ENCODE data around the gene CHGA.
A peak's percentile ranks its signal among the peaks of the same experiment; 100 is the strongest.

Gene CHGA

DNA sequence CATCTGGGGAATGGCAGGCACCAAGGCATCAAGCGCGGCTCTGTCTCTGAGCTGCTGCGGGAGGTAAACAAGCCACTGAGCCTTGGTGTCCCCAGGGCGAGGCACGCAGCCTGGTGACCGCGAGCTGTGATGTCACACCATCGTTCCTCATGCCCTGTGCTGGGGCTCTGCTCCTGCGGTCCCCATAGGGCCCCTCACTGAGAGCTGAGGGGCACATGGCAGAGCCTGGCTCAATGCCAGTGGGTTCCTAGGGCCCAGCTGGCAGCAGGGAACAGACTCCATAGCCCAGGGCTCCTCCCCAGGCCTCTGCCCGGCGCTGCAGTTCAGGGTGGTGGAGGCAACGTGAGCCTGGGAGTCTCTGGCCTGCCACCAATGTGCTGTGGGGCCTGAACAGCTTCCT lies 22.6 kb downstream of the CHGA start:
- DNase-seq, result no peak

DNA sequence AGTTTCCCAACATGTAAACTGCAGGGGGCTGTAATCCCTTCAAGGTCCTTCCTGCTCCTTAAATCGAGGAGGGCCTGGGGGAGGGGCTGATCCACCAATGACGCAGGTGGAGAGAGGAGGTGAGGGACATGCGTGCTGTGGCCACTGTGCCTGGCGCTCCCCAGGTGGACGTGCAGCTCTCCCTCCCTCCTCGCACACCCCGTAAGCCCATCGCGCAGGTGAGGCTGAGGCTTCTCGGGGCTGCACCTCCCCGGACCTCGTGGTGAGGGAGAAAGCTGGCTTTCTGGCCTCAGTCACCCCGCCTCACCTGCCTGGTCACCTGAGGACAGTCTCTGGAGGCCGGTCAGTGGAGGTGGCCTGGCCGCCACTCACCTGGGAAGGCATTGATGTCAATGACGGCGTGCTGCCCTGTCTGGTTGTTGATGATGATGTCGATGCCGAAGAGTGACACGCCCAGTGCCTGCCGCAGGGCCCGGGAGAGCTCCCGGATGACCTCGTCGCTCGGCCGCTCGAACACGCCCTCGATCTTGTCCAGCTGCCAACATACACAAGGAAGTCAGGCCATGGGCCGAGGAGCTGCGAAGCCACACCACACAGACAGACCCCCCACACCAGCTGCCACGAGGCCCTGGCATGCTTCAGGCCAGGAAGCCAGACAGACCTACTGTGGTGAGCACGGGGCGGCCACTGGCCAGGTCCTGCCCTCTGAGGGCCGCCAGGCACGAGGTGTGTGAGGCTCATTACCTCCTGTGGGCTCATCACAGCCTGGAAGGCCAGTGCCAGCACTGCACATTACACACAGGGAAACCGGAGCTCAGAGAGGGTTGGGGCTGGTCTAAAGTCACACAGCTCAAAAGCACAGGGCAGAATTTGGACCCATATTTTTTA lies 23.3 kb downstream of the CHGA start:
- no peak for DNase-seq

DNA sequence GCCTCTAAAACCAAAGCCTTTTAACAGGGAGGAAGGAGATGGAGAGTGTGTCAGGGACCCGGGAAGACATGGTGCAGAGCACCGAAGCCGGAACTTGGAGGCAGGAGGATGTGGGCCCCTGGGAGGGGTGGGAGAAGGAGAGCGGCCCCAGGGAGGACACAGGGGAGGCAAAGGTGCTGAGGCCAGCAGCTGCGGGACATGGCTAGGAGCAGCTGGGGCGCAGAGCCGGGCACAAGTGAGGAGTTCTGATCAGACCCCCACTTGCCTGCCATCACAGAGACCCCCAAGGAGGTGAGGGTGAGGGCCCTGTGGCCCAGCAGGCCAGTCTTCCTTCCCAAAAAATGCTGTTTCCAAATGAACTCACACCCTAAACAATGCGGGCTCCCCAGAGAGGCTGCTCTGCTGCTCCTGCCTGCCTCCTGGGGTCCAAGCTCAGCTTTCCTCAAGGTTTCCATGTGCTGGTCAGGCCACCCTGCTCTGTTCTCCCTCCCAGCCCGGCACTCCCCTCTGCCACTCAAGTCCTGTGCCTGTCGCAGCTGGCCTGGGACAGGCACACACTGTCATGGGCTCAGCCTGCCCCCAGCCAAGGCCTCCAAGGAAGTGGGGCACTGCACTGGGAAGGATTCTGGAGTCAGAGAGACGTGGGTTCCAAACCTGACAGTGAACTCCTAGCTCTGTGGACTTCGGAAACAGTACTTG lies 24.0 kb downstream of the CHGA start:
- DNase-seq, result no peak

DNA sequence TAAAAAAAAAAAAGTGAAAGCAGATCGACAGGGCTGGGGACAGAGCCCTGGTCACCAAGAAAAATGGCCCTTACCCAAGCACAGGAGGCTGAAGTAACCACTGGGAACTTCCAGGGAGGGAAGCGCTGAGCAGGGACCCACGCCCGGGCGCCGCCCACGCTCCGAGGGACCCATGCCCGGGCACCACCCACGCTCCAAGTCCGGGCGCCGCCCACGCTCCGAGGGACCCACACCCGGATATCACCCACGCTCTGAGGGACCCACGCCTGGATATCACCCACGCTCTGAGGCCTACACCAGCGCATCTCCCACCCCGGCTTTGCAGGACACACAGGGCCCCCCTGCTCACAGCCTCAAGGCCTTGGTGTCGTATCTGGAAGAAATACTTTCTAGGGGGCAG lies 25.7 kb downstream of the CHGA start:
- DNase-seq, result no peak

DNA sequence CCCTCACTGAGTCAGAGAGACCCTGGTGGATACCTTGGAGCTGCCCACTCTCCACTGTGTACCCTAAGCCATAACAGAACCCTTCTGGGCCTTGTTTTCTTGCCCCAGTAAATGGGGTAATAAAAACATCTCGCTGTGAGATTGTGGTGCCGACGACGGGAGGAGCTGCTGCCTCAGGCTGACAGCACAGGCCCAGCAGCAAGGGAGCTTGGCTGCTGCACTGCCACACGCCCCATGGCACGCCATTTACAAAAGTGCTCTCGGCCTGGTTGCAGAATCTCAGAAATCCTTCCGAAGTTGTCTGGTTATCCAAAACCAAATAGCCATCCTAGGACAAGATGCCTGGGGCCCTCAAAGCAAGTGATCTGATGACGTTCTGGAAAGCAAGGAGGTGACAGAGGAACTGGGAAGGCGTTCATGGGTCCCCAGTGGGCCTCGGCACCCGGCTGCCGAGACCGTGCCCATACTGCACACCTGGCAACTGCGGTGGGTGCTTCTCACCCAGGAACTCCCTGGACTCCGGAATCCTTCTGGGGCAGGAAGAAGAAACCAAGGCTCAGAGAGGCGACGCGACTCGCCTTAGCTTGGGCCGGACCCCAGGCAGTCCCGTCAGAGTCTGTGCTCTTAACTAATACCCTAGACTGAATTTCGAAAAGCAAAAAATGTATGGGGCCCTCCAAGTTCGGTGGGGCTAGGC lies 26.7 kb downstream of the CHGA start:
- no peak for DNase-seq

DNA sequence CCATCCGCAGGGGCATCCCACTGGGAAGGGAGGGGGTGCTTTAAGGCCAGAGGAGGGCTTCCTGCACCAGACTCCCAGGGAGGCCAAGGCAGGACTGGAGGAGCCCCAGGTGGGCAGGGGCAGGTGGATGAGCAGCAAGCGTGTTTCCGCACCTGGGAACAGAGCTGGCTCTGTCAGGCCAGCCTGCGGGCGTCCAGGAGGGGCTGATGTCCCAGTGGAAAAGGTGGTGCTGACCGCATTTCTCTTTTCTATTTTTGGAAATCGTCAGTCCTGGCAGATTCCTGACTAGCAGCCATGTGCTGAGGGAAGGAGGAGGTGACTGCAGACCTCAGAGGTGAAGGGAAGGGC lies 27.2 kb downstream of the CHGA start:
- DNase-seq, result no peak

DNA sequence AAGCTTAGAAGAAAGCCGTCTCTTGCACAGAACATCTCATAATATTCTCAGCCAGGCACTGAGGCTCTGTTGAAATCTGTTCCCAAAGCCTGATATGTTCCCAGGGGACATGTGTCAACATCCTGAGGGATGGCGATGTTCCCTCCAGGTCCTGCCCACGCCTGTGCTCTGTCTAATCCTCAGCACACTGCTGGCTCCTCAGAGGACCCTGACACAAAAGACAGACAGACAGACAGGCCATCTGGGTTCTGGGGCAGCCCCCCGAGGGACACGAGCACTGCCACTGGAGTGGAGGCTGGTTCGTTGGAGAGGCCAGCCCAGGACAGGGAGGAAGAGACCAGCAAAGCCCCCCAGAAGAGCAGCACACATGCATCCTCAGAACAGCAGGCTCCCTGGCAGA lies 27.8 kb downstream of the CHGA start:
- no peak for DNase-seq

DNA sequence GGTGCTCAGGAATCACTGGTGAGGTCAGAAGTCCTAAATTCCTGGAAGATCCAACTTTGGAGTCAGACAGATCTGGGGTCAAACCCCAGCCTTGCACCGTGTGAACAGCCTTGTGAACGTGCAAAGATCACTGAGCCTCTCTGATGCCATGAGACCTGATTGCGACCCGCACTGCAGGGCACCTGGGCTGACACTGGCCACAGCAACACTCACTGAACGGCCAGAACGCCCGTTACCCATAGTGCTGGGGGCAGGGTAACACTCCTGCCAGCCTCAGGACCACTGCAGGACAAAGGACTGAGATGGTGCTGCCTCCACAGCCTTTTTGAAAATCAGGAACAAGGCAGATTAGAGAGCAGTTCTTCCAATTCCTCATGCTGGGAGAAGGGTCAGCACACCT lies 28.3 kb downstream of the CHGA start:
- DNase-seq, result no peak

DNA sequence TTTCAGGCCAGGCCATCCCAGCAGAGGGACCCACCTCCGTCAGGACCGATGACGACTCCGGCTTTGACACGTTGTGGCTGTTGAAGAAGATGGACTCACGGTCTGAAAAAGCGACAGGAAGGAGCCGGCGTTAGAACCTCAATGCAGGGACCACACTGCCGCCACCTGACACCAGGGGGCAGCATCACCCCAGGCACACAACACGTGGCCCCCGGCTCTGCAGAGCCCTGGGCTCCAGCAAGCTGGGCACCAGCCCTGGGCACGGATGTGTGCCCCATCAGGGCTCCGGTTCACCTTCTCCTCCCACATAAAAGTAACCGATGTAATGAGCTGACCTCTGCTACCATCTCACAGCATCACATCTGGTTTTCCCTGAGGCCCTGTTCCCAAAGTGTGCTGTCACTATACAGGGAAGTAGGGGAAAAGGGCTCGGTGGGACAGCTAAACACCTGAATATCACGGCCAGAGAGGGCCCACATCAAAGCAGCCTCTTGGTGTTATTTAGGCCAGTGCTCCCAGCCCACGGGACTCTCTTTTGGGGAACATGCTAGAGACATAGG lies 29.0 kb downstream of the CHGA start:
- DNase-seq, result peak in 1 of 2 experiments; percentile 43

DNA sequence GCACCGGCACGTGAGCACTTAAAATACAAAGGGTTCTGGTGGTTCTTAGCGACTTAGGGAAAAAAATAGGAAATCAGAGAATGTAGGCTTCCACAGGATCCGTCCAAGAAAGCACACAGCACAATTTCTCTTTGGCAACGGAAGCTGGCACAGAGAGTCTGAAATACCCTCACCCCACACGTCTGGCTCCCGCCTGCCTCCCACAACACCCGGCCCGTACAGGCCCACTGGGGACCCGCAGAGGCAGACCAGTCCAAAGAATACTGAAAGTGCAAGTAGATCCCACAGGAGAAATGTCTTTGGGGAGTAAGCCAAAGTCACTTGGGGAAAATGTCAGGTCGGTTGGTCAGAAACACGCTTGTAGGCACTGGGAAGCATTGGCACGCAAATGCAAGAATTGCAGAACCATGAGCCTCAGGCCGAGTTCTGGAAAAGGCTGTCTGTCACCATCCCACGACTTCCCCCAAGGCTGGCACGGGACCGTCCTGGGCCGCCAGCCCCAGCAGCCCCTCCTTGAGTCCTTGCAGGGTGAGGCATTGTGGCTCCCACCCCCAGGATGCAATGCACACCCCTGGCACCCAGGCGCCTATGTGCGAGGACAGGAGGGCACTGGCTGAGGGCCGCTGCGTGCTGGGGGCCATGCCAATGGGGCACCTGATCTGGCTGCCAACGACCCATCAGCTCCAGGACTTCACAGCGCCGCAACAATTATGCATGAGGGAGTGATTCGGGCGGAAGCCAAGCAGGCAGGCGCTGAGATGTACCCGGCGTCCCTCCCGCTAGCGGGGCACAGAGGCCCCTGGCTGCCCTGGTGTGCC lies 29.7 kb downstream of the CHGA start:
- DNase-seq, result no peak

DNA sequence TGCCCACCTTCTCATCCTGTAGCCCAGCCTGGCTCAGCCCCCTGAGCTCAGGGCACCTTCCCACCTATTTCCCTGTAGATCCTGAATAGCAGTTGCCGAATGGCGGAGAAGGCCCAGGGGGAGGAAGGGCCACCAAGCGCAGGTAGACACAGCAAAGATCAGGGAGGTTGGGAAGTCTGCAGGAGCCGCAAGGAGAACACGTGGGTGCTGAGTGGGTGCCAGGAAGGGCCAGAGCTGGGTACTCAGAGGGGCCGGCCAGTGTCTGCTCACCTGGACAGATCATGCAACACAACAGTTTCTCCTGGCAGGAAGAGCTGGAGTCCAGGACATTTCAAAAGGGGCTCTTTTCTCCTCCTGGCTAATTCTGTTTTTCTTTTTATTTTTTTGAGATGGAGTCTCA lies 30.6 kb downstream of the CHGA start:
- no peak for DNase-seq

DNA sequence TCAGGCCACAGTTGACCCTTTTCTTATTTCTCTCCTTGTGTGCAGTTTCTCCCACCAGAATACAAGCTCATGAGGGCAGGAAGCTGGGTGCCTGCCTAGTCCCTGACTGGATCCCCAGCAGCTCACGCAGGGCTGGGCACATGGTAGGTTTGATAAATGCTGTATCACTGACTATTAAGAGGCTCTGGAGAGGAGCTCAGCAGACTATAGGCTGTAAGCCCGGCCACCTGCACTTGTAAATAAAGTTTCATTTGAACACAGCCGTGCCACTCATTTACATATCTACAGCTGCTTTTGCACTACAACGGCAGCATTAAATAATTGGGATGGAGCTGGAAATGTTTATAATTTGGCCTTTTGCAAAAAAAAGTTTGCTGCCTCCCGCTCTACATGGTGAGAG lies 32.0 kb downstream of the CHGA start:
- no peak for DNase-seq

DNA sequence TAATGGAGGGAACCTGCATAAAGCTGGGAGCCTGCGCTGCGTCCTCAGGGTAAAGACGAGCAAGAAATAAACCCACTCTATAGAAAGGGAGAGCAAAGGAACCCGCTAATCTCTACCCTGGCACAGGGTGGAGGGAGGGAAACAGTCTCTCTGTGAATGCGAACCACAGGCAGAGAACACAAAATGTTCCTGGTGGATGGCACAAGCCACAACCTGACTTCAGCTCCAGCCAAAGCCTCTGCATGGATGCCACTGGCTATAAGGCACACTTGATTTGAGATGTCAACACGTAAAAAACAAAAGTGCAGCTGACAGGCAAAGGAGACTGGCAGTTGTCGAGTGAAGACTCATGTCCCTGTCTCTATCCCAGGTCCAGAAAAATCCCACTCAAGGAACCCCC lies 32.4 kb downstream of the CHGA start:
- no peak for DNase-seq

DNA sequence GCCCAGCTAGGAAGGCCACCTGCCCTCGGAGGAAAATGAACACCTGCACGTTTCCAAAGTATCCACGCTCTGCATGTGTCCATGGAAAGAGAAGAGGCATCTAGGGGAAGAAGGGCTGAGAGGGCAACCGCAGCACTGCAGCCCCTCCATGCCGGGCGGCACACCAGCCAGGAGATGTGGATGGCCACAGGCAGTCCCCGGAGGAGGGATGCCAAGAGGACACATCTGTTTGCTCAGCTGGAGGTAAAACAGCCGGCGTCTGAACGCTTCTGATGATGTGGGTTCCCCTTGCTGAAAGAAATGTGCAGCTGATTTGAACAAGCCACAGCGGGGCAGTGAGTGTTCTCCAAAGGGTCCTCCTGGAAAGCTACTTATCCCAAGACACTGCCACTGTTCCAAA lies 34.0 kb downstream of the CHGA start:
- DNase-seq, result no peak

DNA sequence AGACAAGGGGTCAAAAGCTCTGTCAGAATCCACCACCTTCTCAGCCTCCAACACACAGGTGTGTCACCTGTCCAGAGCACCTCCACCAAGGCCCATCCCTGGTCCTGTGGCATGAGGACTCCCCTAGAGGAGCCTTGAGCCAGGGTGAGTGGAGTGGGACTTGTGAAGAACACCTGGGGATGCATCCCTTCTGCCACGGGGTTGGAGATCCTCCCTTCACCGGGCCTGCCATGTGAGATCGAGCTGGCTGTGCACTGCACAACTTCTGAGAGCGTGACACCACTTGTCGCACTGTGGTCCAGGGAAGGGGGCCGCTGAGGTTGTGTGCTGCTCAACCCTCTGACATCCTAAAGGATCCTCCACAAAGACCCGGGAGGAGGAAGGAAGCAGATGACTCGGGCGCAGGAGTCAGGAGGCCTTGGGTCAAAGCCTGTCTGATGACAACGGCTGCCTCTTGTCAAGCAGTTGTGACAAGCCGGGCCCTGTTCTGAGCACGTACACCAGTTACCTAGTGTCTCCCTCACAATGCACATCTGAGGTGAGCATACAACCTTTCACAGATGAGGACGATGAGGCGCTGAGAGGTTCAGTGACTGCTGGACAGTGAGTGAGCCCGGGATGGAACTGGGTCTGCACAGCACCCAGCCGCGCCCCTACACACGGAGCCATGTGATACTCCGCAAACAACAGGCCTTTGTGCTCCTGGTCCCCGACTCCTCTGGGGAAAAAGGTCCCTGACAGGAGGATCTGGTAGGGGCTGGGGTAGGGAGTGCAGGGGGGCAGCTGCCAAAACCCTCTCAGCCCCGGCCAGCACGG lies 35.6 kb downstream of the CHGA start:
- DNase-seq, result no peak

DNA sequence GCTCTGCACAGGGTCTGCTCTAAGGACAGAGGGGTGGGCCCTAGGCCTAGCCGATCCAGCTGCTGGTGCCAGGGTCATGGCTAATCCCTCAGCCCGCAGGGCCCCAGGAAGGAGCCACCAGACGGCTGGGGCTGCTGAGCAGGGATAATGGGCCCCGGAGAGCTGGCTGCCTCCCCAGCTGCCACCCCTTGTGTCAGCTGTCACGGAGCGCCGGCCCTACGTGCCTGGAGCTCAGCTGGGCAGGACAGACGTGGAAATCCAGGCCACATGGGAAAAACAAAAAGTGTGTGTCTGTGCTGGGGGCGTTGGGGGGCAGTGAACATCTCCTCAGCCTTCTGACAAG lies 36.2 kb downstream of the CHGA start:
- no peak for DNase-seq

DNA sequence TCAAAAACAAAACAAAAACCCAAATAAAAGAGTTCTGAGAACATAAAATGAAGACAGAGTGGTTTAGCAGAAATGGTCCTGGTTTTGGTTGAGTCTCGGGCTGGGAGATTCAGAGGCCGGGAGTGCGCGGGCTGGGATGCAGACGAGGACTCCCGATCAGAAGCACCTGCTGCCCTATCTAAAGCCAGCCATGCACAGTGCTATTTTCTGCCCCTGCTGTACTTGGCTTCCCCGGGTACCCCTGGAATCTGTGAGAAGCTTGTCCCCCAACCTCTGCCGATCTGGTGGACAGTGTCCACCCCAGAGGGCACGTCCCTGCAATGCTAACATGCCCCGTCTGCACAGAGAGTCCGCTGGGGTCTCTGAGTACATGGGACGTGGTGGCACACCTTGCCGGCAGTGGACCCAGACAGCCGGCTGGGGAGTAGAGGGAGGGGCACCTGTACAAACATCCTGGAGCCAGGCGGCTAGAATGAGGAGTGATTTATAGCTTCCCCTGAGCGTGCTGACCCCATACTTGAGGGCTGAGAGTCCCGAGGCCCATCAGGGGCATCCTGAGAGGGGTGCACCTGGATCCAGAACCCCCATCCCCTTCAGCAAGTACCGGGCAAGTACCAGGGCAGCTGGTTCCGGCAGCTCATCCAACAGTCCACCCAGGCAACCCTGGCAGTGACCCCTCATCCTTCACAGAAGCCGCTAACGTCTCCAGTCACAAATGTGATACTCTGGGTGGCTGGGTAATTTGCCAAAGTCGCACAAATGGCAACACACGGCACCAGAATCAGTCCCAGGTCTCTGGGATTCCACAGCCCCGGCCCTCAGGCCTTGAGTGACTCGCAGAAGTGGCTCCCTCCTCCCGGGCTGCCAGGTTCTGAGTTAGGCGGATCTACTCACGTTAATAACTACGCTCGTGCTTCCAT lies 37.1 kb downstream of the CHGA start:
- no peak for DNase-seq

DNA sequence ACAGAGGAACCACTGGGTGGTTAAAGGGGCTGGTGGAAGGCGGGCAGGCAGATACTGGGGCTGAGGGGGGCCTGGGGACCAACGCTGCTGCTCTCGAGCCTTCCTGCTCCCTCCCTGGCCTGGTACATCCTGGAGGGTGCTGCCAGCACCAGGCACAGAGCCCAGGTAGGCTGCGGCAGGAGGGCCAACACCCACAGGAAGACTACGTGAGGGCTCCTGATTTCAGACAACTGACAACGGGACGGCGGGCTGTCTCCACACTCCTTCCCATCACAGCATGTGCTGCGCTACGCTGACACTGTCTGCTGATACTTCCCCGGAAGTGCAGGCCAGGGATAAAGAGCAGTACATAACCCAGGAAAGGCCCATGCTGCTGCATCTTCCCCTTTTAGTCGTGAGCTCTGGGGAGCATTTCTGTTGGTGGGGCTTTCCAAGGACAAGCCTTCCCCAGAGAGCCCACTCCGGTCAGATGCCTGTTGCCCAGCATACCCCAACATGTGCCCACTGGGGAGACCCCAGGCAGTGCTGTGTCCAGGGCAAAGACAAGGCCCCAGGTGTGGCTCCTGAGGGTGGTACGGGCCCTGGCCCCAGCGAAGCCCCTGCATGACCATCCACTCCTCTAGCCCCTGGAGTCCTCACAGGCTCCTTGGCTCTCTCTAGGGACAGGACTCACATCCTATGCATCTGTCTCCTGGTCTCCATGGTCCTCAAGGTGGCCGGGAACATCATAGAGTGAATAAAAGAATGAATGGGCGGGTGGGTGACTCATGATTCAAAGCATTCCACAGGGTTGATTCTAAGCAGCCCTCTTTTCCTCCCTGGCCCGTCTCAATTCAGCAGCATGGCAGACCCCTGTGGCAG lies 38.0 kb downstream of the CHGA start:
- DNase-seq, result peak in 1 of 2 experiments; percentile 6

DNA sequence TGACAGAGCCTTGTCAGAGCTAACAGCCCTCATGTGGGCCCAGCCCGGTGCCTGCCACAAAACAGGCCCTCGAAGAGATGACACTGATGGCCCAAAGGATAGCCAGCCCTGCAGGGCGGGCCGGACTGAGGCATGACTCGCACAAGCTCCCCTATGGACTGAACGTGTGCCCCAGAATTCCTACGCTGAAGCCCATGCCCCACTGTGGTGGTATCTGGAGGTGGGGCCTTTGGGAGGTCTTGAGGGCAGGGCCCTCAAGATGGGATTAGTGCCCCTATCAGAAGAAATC lies 38.6 kb downstream of the CHGA start:
- DNase-seq, result no peak

Data from SW 1271 (cell line).